ENCODE measurements around the gene WDR27.

Gene WDR27

DNA sequence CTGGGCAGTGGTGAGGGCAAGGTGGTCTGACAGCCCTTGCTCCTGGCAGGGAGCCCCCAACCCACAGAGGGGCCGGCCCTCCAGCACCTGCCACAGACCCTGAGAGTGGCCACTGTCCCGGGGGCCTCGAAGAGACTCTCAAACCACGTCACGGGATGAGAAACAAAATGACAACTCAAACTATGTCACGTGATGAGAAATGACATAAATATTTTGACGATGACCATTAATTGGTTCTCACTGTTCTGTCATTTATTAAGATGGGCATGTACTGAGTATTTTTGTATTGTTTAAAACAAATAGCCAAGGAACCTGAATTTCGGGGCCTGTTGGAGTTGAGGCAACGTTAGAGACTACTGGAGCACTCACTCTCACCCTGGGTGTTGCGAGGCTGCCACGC lies 135.5 kb downstream of the WDR27 start:
- Histone ChIP-seq H3K36me3 (ENCODE audit: control insufficient read depth in 2 of 2, insufficient read depth in 2 of 2, low read length in 2 of 2) (peaks cover 0 to 8% of the 10 kb centered on the region in 2 donors), H3K9ac (ENCODE audit: low read length in 2 of 2) (no peak overlapping the region), H3K4me1 (ENCODE audit: control insufficient read depth, insufficient read depth, low read length) (no peaks in the 10 kb centered on the region), H3K9me3 (ENCODE audit: control insufficient read depth in 2 of 2, low read length in 2 of 2) (no peaks in the 10 kb centered on the region), H3K27me3 (ENCODE audit: control insufficient read depth in 1 of 2, insufficient read depth in 2 of 2, low read length in 2 of 2) (no peaks in the 10 kb centered on the region), H3K27ac (ENCODE audit: low read length) (no peak overlapping the region), H3K4me3 (ENCODE audit: low read length in 2 of 2) (no peak overlapping the region)

DNA sequence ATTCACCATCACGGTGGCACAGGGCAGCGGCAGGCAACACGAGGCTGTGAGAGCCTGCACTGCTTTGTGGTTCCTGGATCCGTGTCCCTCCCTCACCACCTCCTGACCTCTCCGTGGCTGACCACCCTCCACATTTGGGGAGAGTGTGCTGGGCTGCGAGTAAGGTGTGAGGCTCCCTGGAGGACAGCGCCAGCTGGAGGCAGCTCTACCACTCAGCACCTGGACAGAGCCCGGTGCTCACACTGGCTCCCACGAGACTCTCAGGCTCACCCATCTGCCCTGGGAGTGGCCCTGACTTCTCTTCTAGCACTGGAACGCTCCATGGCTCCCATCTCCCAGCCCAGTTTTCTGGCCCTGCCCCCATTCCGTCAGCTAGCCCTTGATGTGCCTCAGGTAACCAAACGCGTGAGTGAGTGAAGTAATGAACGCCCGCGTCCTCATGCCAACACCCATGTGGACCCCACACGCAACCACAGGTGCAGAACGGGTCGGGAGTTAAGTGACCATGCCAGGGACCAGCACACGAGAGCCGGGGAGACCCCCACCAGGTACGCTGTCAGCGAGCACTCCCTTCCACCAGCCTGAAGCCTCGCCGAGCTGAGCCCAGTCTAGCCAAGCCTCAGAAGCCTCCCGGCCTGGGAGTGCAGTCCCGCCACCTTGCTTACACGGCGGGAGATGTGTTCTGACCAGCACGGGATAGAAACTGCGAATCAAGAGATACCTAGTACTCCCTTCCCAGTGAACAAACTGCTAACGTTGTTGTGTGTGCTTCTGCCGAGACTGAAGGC lies 137.2 kb downstream of the WDR27 start:
- Histone ChIP-seq H3K27ac (ENCODE audit: low read length) (no peak overlapping the region), H3K9ac (ENCODE audit: low read length in 2 of 2) (no peak overlapping the region), H3K4me1 (ENCODE audit: control insufficient read depth, insufficient read depth, low read length) (no peaks in the 10 kb centered on the region), H3K36me3 (ENCODE audit: control insufficient read depth in 2 of 2, insufficient read depth in 2 of 2, low read length in 2 of 2) (peaks cover 0 to 4% of the 10 kb centered on the region in 2 donors), H3K27me3 (ENCODE audit: control insufficient read depth in 1 of 2, insufficient read depth in 2 of 2, low read length in 2 of 2) (no peaks in the 10 kb centered on the region), H3K4me3 (ENCODE audit: low read length in 2 of 2) (no peak overlapping the region), H3K9me3 (ENCODE audit: control insufficient read depth in 2 of 2, low read length in 2 of 2) (no peaks in the 10 kb centered on the region)

DNA sequence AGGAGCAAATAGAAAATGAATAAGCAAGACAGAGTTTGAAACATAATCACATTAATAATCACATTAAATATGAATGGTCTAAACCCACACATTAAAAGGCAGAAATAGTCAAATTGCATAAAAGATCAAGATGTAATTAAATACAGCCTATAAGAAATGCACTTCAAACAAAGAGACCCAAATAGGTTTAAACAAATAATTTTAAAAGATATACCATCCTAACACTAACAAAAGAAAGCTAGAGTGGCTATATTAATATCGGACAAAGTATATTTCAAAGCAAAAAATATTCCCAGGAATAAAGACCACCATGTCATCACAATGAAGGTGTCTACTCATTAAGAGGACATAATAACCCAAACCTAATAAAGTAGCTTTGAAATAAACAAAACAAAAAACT lies 140.2 kb downstream of the WDR27 start:
- Histone ChIP-seq H3K9me3 (ENCODE audit: control insufficient read depth in 2 of 2, low read length in 2 of 2) (no peaks in the 10 kb centered on the region), H3K27me3 (ENCODE audit: control insufficient read depth in 1 of 2, insufficient read depth in 2 of 2, low read length in 2 of 2) (no peaks in the 10 kb centered on the region), H3K4me1 (ENCODE audit: control insufficient read depth, insufficient read depth, low read length) (no peaks in the 10 kb centered on the region), H3K4me3 (ENCODE audit: low read length in 2 of 2) (no peak overlapping the region), H3K9ac (ENCODE audit: low read length in 2 of 2) (no peak overlapping the region), H3K36me3 (ENCODE audit: control insufficient read depth in 2 of 2, insufficient read depth in 2 of 2, low read length in 2 of 2) (peaks cover 0 to 5% of the 10 kb centered on the region in 2 donors), H3K27ac (ENCODE audit: low read length) (no peak overlapping the region)

DNA sequence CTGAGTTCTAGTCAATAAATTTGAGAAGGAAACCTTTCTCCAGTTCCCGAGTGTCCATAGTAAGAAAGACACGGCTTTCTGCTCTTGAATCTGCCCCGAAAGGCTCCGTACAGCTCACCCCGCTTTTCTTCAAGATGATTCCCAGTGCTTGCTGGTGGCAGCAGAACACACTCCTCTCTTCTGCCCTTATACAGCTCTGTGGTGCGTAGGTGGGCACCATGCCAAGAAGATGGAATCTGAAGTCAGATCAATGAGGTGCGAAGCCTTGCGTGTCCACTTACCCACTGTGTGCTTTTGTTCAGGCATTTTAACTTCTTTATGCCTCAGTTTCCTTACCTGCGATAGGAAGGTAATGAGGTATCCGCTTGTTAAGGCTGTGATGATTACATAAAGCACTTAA lies 142.2 kb downstream of the WDR27 start:
- Histone ChIP-seq H3K4me1 (ENCODE audit: control insufficient read depth, insufficient read depth, low read length) (no peaks in the 10 kb centered on the region), H3K27me3 (ENCODE audit: control insufficient read depth in 1 of 2, insufficient read depth in 2 of 2, low read length in 2 of 2) (no peaks in the 10 kb centered on the region), H3K9me3 (ENCODE audit: control insufficient read depth in 2 of 2, low read length in 2 of 2) (no peaks in the 10 kb centered on the region), H3K4me3 (ENCODE audit: low read length in 2 of 2) (no peak overlapping the region), H3K9ac (ENCODE audit: low read length in 2 of 2) (no peak overlapping the region), H3K27ac (ENCODE audit: low read length) (no peak overlapping the region), H3K36me3 (ENCODE audit: control insufficient read depth in 2 of 2, insufficient read depth in 2 of 2, low read length in 2 of 2) (peaks cover 0 to 5% of the 10 kb centered on the region in 2 donors)

DNA sequence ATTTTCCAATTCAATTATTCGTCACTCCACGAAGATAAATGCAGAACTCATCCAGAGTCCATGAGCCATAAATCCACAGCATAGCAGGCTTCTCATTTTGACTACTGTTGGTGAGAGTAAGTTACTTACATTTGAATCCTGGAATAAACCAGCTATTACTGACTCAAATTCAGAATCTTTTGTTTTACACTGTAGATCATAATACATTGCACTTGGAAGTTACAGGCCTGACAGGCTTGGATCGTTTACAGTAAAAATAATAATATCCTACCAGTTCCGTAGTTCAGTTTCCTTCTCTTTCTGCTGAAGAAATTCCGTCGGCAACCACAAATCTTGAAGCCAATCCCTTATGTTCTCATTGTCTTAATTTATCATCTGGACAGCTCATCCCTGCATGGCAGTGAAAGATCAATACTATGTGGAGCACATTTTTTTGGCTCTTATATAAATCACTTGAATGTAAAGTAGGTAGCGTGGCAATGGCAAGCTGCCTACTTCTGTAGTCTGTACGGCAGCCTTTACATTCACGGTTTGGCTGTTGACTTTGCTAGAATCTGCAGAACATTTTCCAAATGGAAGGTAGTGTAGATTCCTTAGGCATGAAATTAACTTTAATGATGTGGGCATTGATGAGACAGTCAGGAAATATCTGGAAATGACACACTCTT lies 142.9 kb downstream of the WDR27 start:
- no peaks in the 10 kb centered on the region for H3K9me3 ChIP-seq (ENCODE audit: control insufficient read depth in 2 of 2, low read length in 2 of 2)
- no peaks in the 10 kb centered on the region for H3K4me1 ChIP-seq (ENCODE audit: control insufficient read depth, insufficient read depth, low read length)
- no peak overlapping the region for H3K27ac ChIP-seq (ENCODE audit: low read length)
- no peaks in the 10 kb centered on the region for H3K27me3 ChIP-seq (ENCODE audit: control insufficient read depth in 1 of 2, insufficient read depth in 2 of 2, low read length in 2 of 2)
- peaks cover 0 to 5% of the 10 kb centered on the region in 2 donors for H3K36me3 ChIP-seq (ENCODE audit: control insufficient read depth in 2 of 2, insufficient read depth in 2 of 2, low read length in 2 of 2)
- H3K9ac ChIP-seq (ENCODE audit: low read length in 2 of 2) = no peak overlapping the region
- H3K4me3 ChIP-seq (ENCODE audit: low read length in 2 of 2) = no peak overlapping the region

DNA sequence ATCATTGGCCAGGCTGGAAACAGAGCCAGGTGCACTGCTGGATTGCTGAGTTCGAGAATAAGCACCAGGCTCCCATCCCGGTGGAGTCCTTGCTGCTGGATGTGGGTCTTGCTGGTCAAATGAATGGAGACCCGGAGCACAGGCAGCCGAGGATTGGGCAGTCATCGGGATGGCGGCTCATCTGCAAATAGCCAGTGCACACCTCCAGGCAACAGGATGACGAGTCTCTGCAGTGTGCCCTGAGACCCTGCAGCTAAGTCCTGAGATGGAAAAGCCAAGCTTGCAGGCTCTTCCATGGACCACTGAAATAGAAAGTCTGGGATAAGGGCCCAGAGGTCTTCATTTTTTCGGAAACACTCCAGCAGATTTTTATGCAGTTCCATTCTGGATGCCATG lies 143.5 kb downstream of the WDR27 start:
- H3K9ac ChIP-seq (ENCODE audit: low read length in 2 of 2) = no peak overlapping the region

DNA sequence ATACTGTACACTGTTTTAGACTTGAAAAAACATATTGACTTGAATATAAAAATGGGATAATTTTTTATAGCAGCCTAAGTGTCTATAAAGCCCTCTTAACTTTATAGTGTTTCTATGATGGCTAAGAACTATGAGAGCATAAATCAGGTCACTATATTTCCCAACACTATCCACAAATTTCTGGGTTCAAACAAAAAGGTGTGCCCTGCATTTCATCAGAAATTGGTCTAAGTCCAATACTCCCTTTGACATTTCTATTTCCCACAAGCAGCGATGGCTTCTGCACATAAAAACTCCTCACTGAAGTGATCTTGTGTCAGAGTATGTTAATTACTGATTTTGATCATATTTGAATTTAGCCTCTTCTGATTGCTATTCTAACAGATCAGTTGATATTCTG lies 143.9 kb downstream of the WDR27 start:
- peaks cover 0 to 2% of the 10 kb centered on the region in 2 donors for H3K36me3 ChIP-seq (ENCODE audit: control insufficient read depth in 2 of 2, insufficient read depth in 2 of 2, low read length in 2 of 2)
- H3K9me3 ChIP-seq (ENCODE audit: control insufficient read depth in 2 of 2, low read length in 2 of 2) = no peaks in the 10 kb centered on the region
- no peaks in the 10 kb centered on the region for H3K4me1 ChIP-seq (ENCODE audit: control insufficient read depth, insufficient read depth, low read length)
- no peak overlapping the region for H3K4me3 ChIP-seq (ENCODE audit: low read length in 2 of 2)
- no peak overlapping the region for H3K9ac ChIP-seq (ENCODE audit: low read length in 2 of 2)
- H3K27ac ChIP-seq (ENCODE audit: low read length) = no peak overlapping the region
- H3K27me3 ChIP-seq (ENCODE audit: control insufficient read depth in 1 of 2, insufficient read depth in 2 of 2, low read length in 2 of 2) = no peaks in the 10 kb centered on the region

More for the DNA sequence above, 143.5 kb downstream of the WDR27 start:
- H3K4me1 ChIP-seq (ENCODE audit: control insufficient read depth, insufficient read depth, low read length) = no peaks in the 10 kb centered on the region
- H3K36me3 ChIP-seq (ENCODE audit: control insufficient read depth in 2 of 2, insufficient read depth in 2 of 2, low read length in 2 of 2) = peaks cover 0 to 5% of the 10 kb centered on the region in 2 donors
- no peaks in the 10 kb centered on the region for H3K9me3 ChIP-seq (ENCODE audit: control insufficient read depth in 2 of 2, low read length in 2 of 2)
- no peaks in the 10 kb centered on the region for H3K27me3 ChIP-seq (ENCODE audit: control insufficient read depth in 1 of 2, insufficient read depth in 2 of 2, low read length in 2 of 2)
- H3K4me3 ChIP-seq (ENCODE audit: low read length in 2 of 2) = no peak overlapping the region
- H3K27ac ChIP-seq (ENCODE audit: low read length) = no peak overlapping the region

DNA sequence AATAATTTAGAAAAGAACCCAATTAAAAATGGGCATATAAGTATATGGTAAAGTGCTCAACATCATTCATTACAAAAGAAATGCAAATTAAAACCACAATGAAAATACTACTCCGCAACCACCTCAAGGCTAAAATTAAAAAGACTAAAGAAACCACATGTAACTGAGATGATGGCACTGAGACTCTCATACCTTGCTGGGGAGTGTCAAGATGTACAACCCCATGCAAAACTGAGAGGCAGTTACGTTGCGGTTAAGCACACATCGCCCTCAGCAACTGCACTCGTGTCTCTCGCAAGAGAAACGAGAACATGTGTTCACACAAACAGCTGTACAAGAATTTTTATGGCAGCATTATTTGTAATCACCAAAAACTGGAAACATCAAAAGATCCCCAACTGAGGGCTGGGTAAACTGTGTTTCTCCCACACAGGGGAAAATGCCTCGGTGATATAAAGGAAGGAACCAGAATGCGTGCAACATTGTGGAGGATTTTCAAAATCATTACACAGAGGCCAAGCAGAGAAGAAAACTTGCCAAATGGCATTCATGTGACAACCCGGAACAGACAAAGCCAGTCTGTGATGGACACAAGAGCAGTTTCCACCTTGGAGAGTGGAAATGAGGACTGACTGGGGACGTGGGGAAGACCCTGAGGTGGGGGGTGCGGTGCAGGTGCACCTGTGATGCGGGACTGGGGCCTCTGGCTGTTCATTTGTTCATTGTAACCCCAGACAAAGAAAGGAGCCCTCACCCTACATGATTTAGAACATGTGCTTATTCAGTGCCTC lies 144.9 kb downstream of the WDR27 start:
- H3K27ac ChIP-seq (ENCODE audit: low read length) = no peak overlapping the region
- no peaks in the 10 kb centered on the region for H3K27me3 ChIP-seq (ENCODE audit: control insufficient read depth in 1 of 2, insufficient read depth in 2 of 2, low read length in 2 of 2)
- no peaks in the 10 kb centered on the region for H3K4me1 ChIP-seq (ENCODE audit: control insufficient read depth, insufficient read depth, low read length)
- no peak overlapping the region for H3K4me3 ChIP-seq (ENCODE audit: low read length in 2 of 2)
- peaks cover 0 to 2% of the 10 kb centered on the region in 2 donors for H3K36me3 ChIP-seq (ENCODE audit: control insufficient read depth in 2 of 2, insufficient read depth in 2 of 2, low read length in 2 of 2)
- no peak overlapping the region for H3K9ac ChIP-seq (ENCODE audit: low read length in 2 of 2)
- no peaks in the 10 kb centered on the region for H3K9me3 ChIP-seq (ENCODE audit: control insufficient read depth in 2 of 2, low read length in 2 of 2)

DNA sequence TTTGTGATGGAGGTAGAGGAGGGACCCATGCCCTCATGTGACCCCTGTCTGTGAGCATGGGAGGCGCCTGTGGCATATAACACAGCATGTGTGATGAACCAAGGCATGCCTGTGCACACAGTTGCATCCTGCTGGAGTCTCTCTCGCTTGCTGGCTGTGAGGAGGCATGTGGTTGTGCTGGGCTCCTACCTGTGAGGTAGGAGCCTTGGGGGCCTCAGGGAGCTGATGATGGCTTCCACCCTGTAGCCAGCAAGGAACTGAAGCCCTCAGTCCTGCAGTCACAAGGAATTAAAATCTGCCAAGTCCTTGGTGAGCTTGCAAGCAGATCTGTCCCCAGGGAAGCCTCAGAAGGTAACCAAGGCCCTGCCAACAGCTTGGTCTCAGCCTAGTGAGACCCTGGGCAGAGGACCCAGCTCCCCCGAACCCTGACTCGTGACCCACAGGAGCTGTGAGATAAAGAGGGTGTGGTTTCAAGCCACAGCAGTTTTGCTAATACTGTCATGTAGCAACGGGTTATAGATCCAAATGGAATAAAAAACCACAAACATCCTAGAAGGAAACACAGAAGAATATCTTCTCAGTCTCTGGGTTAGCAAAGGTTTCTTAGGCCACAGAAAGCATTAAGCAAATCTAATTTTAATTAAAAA lies 145.7 kb downstream of the WDR27 start:
- Histone ChIP-seq H3K4me3 (ENCODE audit: low read length in 2 of 2) (no peak overlapping the region), H3K36me3 (ENCODE audit: control insufficient read depth in 2 of 2, insufficient read depth in 2 of 2, low read length in 2 of 2) (peaks cover 0 to 2% of the 10 kb centered on the region in 2 donors), H3K27me3 (ENCODE audit: control insufficient read depth in 1 of 2, insufficient read depth in 2 of 2, low read length in 2 of 2) (no peaks in the 10 kb centered on the region), H3K4me1 (ENCODE audit: control insufficient read depth, insufficient read depth, low read length) (no peaks in the 10 kb centered on the region), H3K9me3 (ENCODE audit: control insufficient read depth in 2 of 2, low read length in 2 of 2) (no peaks in the 10 kb centered on the region), H3K9ac (ENCODE audit: low read length in 2 of 2) (no peak overlapping the region), H3K27ac (ENCODE audit: low read length) (no peak overlapping the region)

DNA sequence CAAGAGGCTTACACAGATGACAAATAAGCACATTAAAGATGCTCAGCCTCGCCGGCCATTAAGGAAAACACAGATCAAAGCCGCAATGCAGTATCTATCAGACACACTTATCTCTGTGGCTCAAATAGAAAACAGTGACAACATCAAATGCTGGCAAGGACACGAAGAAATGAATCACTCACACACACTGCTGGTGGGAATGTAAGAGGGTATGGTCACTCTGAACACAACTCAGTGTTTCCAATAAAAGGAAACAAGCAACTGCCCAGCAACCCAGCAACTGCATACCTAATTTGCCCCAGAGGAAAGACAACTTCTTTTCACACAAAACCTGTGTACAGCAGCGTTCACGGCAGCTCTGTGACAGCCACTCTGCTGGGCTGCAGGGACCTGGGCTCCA lies 155.8 kb downstream of the WDR27 start:
- no peaks in the 10 kb centered on the region for H3K36me3 ChIP-seq (ENCODE audit: control insufficient read depth in 2 of 2, insufficient read depth in 2 of 2, low read length in 2 of 2)
- H3K27me3 ChIP-seq (ENCODE audit: control insufficient read depth in 1 of 2, insufficient read depth in 2 of 2, low read length in 2 of 2) = no peaks in the 10 kb centered on the region
- H3K27ac ChIP-seq (ENCODE audit: low read length) = no peak overlapping the region
- H3K9ac ChIP-seq (ENCODE audit: low read length in 2 of 2) = no peak overlapping the region
- no peaks in the 10 kb centered on the region for H3K9me3 ChIP-seq (ENCODE audit: control insufficient read depth in 2 of 2, low read length in 2 of 2)
- no peak overlapping the region for H3K4me3 ChIP-seq (ENCODE audit: low read length in 2 of 2)
- H3K4me1 ChIP-seq (ENCODE audit: control insufficient read depth, insufficient read depth, low read length) = no peaks in the 10 kb centered on the region

Data from stomach smooth muscle (tissue), 2 donors.